Measurements from ENCODE around the gene SDF2. TPM values are rescaled to one million over a fixed set of nuclear protein-coding genes. Genes with fewer than 3 reads are reported as not detected.
"Not testable (repeated sequence)": the region's sequence is repeated elsewhere in the genome, so short reads cannot be mapped to it uniquely, and the experiment has no call there.

The SDF2 gene
- total and polyA plus RNA-seq, 2 experiments from 2014 or later = 32.5 to 54.6 TPM

DNA sequence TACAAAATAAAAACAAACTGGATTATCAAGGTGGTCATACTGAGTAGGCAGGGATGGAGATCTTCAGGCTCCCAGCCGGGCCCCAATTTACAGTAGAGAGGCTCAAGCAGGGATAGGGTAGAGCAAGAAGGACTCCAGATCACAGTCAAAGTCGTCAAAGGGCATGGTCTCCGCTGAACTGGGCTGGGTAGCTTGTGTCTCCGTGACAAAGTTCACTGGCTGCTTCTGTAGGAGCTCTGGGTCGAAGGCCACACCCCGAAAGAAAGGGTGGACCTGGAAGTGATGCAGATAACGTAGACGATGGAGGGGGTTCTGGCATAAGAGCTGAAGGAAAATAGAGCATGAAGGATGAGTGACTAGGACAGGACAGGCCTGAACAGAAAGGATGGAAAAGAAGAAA lies 51.3 kb downstream of the SDF2 start:
- TF ChIP-seq, protein P1, sequence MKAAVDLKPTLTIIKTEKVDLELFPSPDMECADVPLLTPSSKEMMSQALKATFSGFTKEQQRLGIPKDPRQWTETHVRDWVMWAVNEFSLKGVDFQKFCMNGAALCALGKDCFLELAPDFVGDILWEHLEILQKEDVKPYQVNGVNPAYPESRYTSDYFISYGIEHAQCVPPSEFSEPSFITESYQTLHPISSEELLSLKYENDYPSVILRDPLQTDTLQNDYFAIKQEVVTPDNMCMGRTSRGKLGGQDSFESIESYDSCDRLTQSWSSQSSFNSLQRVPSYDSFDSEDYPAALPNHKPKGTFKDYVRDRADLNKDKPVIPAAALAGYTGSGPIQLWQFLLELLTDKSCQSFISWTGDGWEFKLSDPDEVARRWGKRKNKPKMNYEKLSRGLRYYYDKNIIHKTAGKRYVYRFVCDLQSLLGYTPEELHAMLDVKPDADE (IDR thresholded peaks at IDR 0.05) = no peak
- TF ChIP-seq, protein P2, sequence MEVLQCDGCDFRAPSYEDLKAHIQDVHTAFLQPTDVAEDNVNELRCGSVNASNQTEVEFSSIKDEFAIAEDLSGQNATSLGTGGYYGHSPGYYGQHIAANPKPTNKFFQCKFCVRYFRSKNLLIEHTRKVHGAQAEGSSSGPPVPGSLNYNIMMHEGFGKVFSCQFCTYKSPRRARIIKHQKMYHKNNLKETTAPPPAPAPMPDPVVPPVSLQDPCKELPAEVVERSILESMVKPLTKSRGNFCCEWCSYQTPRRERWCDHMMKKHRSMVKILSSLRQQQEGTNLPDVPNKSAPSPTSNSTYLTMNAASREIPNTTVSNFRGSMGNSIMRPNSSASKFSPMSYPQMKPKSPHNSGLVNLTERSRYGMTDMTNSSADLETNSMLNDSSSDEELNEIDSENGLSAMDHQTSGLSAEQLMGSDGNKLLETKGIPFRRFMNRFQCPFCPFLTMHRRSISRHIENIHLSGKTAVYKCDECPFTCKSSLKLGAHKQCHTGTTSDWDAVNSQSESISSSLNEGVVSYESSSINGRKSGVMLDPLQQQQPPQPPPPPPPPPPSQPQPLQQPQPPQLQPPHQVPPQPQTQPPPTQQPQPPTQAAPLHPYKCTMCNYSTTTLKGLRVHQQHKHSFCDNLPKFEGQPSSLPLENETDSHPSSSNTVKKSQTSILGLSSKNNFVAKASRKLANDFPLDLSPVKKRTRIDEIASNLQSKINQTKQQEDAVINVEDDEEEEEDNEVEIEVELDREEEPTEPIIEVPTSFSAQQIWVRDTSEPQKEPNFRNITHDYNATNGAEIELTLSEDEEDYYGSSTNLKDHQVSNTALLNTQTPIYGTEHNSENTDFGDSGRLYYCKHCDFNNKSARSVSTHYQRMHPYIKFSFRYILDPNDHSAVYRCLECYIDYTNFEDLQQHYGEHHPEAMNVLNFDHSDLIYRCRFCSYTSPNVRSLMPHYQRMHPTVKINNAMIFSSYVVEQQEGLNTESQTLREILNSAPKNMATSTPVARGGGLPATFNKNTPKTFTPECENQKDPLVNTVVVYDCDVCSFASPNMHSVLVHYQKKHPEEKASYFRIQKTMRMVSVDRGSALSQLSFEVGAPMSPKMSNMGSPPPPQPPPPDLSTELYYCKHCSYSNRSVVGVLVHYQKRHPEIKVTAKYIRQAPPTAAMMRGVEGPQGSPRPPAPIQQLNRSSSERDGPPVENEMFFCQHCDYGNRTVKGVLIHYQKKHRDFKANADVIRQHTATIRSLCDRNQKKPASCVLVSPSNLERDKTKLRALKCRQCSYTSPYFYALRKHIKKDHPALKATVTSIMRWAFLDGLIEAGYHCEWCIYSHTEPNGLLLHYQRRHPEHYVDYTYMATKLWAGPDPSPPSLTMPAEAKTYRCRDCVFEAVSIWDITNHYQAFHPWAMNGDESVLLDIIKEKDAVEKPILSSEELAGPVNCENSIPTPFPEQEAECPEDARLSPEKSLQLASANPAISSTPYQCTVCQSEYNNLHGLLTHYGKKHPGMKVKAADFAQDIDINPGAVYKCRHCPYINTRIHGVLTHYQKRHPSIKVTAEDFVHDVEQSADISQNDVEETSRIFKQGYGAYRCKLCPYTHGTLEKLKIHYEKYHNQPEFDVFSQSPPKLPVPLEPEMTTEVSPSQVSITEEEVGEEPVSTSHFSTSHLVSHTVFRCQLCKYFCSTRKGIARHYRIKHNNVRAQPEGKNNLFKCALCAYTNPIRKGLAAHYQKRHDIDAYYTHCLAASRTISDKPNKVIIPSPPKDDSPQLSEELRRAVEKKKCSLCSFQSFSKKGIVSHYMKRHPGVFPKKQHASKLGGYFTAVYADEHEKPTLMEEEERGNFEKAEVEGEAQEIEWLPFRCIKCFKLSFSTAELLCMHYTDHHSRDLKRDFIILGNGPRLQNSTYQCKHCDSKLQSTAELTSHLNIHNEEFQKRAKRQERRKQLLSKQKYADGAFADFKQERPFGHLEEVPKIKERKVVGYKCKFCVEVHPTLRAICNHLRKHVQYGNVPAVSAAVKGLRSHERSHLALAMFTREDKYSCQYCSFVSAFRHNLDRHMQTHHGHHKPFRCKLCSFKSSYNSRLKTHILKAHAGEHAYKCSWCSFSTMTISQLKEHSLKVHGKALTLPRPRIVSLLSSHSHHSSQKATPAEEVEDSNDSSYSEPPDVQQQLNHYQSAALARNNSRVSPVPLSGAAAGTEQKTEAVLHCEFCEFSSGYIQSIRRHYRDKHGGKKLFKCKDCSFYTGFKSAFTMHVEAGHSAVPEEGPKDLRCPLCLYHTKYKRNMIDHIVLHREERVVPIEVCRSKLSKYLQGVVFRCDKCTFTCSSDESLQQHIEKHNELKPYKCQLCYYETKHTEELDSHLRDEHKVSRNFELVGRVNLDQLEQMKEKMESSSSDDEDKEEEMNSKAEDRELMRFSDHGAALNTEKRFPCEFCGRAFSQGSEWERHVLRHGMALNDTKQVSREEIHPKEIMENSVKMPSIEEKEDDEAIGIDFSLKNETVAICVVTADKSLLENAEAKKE (CRISPR knock-in tag; IDR thresholded peaks at IDR 0.05) = no peak
- TF ChIP-seq, protein P3, sequence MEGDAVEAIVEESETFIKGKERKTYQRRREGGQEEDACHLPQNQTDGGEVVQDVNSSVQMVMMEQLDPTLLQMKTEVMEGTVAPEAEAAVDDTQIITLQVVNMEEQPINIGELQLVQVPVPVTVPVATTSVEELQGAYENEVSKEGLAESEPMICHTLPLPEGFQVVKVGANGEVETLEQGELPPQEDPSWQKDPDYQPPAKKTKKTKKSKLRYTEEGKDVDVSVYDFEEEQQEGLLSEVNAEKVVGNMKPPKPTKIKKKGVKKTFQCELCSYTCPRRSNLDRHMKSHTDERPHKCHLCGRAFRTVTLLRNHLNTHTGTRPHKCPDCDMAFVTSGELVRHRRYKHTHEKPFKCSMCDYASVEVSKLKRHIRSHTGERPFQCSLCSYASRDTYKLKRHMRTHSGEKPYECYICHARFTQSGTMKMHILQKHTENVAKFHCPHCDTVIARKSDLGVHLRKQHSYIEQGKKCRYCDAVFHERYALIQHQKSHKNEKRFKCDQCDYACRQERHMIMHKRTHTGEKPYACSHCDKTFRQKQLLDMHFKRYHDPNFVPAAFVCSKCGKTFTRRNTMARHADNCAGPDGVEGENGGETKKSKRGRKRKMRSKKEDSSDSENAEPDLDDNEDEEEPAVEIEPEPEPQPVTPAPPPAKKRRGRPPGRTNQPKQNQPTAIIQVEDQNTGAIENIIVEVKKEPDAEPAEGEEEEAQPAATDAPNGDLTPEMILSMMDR (conservative IDR thresholded peaks at IDR 0.05; ENCODE audit: low read depth in 2 of 2) = no peak
- no peak overlapping the region for H3K4me3 Mint-ChIP-seq
- H3K27ac Mint-ChIP-seq = no peak overlapping the region

DNA sequence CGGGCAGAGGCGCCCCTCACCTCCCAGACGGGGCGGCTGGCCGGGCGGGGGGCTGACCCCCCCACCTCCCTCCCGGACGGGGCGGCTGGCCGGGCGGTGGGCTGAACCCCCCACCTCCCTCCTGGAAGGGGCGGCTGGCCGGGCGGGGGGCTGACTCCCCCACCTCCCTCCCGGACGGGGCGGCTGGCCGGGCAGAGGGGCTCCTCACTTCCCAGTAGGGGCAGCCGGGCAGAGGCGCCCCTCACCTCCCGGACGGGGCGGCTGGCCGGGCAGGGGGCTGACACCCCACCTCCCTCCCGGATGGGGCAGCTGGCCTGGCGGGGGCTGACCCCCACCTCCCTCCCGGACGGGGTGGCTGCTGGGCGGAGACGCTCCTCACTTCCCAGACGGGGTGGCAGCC lies 57.7 kb downstream of the SDF2 start:
- H3K4me1 Mint-ChIP-seq; H3K4me3 Mint-ChIP-seq; H3K79me2 ChIP-seq (replicated peaks; ENCODE audit: insufficient read depth); ATAC-seq; DNase-seq (ENCODE audit: low spot score); H3K27ac Mint-ChIP-seq; H3K36me3 ChIP-seq (ENCODE audit: insufficient read depth); H3K4me3 ChIP-seq; H4K20me1 ChIP-seq (replicated peaks; ENCODE audit: insufficient read depth); H2AFZ ChIP-seq; H3K27me3 ChIP-seq (ENCODE audit: insufficient read depth); H3K4me2 ChIP-seq; H3K9me3 Mint-ChIP-seq; H3K4me1 ChIP-seq (ENCODE audit: insufficient read depth); H3K9me2 ChIP-seq (ENCODE audit: insufficient read depth); H3K27ac ChIP-seq (ENCODE audit: low read depth): not testable (repeated sequence)
- Mint-ChIP-seq H3K36me3 (ENCODE audit: low read depth) (peaks cover 25% of the 10 kb centered on the region), H3K27me3 (ENCODE audit: insufficient read depth, low read depth, poor library complexity) (peaks cover 15% of the 10 kb centered on the region)
- H3F3A ChIP-seq (replicated peaks; ENCODE audit: low read depth) = peaks cover 12% of the 10 kb centered on the region

More for the DNA sequence above, 51.3 kb downstream of the SDF2 start:
- Histone ChIP-seq H3K4me2 (no peak overlapping the region), H2AFZ (no peak overlapping the region), H4K20me1 (replicated peaks; ENCODE audit: insufficient read depth) (peaks cover 30% of the 10 kb centered on the region), H3K27me3 (ENCODE audit: insufficient read depth) (no peaks in the 10 kb centered on the region), H3K9me2 (ENCODE audit: insufficient read depth) (no peaks in the 10 kb centered on the region), H3K79me2 (replicated peaks; ENCODE audit: insufficient read depth) (no peaks in the 10 kb centered on the region), H3K36me3 (ENCODE audit: insufficient read depth) (peaks cover 19% of the 10 kb centered on the region), H3K27ac (ENCODE audit: low read depth) (no peak overlapping the region), H3K4me1 (ENCODE audit: insufficient read depth) (no peaks in the 10 kb centered on the region), H3F3A (replicated peaks; ENCODE audit: low read depth) (0 out of 2 replicates have a peak, but pooled peaks cover 2% of the 10 kb centered on the region), H3K4me3 (no peak overlapping the region)
- ATAC-seq = no peak
- H3K27me3 Mint-ChIP-seq (ENCODE audit: insufficient read depth, low read depth, poor library complexity) = peaks cover 4% of the 10 kb centered on the region
- no peaks in the 10 kb centered on the region for H3K4me1 Mint-ChIP-seq
- H3K9me3 Mint-ChIP-seq = no peaks in the 10 kb centered on the region
- H3K36me3 Mint-ChIP-seq (ENCODE audit: low read depth) = peaks cover 66% of the 10 kb centered on the region
- DNase-seq (ENCODE audit: low spot score) = no peak

Data from GM23338 (cell line).